ENCODE measurements around the gene KCNIP4.

The KCNIP4 gene

DNA sequence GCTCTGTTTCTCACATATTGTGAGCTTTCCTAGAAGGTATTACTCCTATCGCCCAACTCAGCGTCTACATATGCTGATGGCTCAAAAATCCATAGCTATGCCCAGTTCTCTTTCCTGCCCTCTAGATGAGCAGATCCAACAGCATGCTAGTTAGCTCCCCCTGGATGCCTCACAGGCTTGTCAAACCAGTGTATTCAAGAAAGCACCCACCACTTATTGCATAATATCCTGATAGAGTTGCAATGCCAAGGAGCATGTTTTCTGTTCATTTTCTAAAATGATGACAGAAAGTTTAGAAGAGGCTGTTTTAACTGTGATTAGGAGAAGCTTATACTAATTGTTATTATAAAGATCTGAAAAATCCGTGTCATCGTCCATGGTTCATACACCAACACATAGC lies 1250.2 kb downstream of the KCNIP4 start:
- no peak for DNase-seq

DNA sequence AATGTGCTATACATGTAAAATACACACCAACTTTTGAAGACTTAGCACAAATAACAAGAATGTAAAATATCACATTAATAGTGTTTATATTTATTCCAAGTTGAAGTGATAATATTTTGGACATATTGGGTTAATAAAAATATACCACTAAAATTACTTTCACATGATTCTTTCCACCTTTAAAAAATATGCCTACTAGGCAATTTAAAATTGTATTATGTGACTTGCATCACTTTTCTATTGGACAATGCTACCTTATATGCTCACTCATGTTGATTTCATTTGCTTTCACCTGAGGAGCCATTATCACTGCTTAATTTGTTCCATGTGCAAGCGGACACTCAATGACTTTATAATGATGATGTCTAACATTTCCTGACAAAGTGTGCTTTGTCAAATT lies 1251.8 kb downstream of the KCNIP4 start:
- DNase-seq, result no peak

DNA sequence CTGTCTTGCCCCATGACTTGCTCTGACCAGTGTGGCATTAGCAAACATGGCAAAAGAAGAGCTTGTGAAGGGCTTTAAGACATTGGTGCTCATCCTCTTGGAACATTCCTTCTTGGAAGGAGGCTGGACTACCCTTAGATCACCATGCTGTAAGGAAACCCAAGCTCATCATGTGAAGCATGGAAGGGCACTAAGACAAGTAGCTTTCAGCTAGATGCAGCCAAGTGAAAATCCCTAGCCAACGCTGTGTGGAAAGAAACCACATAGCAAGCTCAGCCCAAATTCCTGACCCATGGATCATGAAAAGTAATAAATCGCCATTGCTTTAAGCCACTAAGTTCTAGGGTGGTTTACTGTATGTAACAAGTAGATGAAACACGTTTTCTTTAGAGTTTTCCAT lies 1260.7 kb downstream of the KCNIP4 start:
- no peak for DNase-seq

DNA sequence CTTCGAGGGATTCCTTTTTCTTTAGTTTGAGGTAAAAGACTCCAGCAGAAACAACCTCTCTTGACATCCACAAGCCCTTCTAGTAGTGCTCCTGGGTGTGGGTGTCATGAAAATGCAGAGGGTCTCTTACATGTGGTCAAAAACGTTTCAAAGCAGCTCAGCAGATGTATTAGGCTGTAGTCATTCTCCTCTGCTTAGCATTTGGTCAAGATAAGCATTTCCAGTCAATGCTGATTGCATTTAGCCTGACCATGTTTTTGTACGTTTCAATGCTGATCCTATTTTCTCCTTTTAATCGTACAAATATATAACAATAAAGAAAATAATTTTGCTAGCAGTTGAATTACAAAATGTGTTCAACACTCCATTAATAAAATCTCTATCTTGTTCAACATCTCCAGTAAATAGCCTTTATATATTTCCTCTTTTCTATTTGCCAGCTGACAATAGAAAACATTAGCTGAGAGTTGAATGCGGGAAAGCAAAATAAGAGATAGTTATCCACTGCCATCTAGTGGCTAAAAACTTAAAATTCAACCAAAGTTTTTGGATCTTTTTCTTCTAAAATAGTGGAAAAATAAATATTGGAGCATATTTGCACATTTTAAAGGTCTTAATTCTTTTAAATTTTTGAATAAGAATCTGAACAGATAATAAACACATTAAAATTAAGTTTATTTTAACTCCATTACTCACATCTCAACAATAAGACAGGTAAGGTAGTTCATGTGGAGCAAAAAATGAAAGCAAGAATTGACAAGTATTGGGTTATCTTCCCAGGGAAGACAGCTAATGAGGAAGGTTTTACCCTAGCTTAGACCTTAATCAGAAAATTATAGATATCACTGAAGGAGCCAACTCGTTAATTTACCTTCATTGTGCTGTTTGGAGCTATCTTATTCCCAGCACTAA lies 1263.5 kb downstream of the KCNIP4 start:
- DNase-seq, result no peak

DNA sequence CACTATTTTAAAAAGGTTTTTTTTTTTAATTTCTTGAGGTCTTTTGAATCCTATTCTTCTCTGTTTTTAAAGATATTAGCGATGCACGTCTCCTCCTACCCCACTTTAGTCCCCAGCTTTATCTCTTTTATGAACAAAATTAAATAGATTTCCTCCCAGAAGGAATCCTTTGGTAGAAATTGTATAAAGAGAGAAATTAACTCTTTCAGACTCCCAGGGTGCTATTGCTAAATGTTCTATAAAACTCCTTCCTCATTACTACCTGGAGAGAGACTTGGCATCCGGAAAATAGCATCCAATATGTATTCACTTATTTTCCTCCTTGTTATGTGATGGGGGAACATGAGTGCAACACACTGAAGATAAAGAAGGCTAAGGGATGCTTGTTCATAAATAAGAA lies 1264.8 kb downstream of the KCNIP4 start:
- DNase-seq, result no peak

DNA sequence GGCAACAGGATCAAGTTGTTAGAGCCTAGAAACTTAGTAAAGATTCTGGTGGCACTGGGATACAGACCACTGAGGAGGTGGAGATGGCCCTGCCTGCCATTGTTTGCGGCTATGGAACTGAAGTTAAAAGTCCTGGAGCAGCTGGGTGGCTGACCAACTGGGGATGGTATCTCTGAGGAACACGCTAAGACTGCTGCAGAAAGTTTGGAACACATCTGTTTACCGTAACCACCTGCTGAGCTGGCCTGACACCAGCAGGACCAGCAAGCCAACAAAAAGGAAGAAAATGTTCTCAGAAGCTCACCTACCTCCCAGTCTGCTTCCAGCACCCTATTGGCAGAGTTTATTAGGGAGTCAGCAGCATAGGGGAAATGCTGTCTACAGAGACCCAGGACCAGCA lies 1265.7 kb downstream of the KCNIP4 start:
- no peak for DNase-seq

DNA sequence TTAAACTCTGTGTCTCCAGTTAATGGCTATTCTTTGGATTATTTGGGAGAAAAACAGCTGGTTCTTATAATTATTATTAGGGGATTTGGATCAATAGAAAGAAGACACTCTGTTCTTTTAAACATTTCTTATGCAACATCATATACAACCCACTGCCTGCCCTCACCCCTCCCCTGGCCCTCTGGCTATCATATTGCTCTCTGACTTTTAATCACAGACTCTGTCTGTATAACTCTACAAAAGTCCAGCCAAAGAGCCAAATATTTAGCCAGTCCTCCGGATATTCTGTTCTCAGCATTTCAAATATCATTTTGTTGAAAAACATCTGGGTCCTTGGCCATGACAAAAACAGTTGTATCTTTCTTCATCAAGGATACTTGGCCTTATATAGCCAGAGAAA lies 1267.3 kb downstream of the KCNIP4 start:
- DNase-seq, result no peak

DNA sequence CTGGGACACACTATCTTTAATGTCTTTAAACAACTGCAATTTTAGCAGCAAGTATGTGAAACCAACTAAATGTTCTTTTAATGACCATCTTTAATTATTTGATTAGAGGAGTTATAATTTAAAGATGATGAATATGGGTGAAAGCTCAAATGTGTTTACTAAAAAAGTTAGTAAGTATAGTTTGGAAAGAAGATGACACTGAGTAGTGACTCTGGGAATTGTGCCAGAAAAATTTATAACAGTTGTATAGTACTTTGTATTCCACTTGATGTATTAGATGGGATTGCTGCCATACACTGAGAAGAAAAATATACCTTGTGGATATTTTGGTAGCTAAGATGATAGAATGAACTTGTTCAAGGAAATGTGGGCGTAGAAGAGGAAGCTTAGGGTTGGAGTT lies 1267.8 kb downstream of the KCNIP4 start:
- DNase-seq, result no peak

DNA sequence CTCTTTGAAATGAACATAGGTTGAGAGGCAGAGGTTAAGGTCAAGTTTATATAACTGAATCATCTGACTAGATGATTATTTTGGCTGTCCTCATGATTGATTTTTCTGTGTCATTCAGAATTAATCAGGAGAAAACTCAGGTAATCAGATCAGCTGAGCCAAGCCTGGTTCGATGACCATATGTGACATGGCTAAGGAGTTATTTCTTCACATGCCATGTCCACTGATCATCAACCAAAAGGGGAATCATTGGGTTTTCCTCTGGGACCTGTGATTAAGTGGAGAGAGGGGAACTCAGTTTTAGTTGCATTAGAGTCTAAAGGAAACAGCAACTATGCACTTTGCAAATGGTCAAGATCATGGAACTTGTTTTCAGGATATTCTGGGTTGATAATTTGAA lies 1268.6 kb downstream of the KCNIP4 start:
- DNase-seq, result no peak

All from stimulated activated CD4-positive, alpha-beta T cell treated with anti-CD3 and anti-CD28 coated beads, Interleukin-2, amount 100 ng/mL, for 24 hours (primary cell).